Neural progenitor cell (in vitro differentiated cells): ENCODE measurements around the gene ASB2. TPM values are rescaled to one million over a fixed set of nuclear protein-coding genes. Genes with fewer than 3 reads are reported as not detected.
A peak's percentile ranks its signal among the peaks of the same experiment; 100 is the strongest.

Experiments used
- DNase-seq: peaks from one replicate; pipeline ENCODE4 v3.0.0-alpha.2; 2016; ENCODE audit warnings: low spot score
- H2AFZ ChIP-seq: fragments of 200-600 bp; sonication (generic); replicated peaks from 2 replicates; pipeline ENCODE4 v1.6.1; 2016; ENCODE audit warnings: antibody characterized with exemption
- H3F3A ChIP-seq: fragments of 200-600 bp; sonication (generic); 2 replicates; pipeline ENCODE4 v1.6.1; 2016; ENCODE audit warnings: antibody characterized with exemption, low read depth
- H3K27ac ChIP-seq: fragments of 200-600 bp; sonication (generic); 2 replicates; pipeline ENCODE4 v1.5.1; 2016; ENCODE audit warnings: mild to moderate bottlenecking
- H3K27me3 ChIP-seq: fragments of 200-600 bp; sonication (generic); 2 replicates; pipeline ENCODE4 v1.6.1; 2016; ENCODE audit warnings: mild to moderate bottlenecking, moderate library complexity
- H3K36me3 ChIP-seq: fragments of 200-600 bp; sonication (generic); 2 replicates; pipeline ENCODE4 v1.5.1; 2016
- H3K4me1 ChIP-seq: fragments of 200-600 bp; sonication (generic); 2 replicates; pipeline ENCODE4 v1.6.1; 2016; ENCODE audit warnings: mixed run types
- H3K4me2 ChIP-seq: fragments of 200-600 bp; sonication (generic); 2 replicates; pipeline ENCODE4 v1.6.1; 2016
- H3K4me3 ChIP-seq: fragments of 200-600 bp; sonication (generic); 2 replicates; pipeline ENCODE4 v1.5.1; 2016
- H3K79me2 ChIP-seq: fragments of 200-600 bp; sonication (generic); 2 replicates; pipeline ENCODE4 v1.6.1; 2016; ENCODE audit warnings: low read depth
- H3K9ac ChIP-seq: fragments of 200-600 bp; sonication (generic); 2 replicates; pipeline ENCODE4 v1.6.1; 2016
- H3K9me3 ChIP-seq: fragments of 200-600 bp; sonication (generic); 2 replicates; pipeline ENCODE4 v1.5.1; 2016; ENCODE audit warnings: low read depth
- H4K20me1 ChIP-seq: fragments of 200-600 bp; sonication (generic); 2 replicates; pipeline ENCODE4 v1.6.1; 2016; ENCODE audit warnings: low read depth
- H3K27ac Mint-ChIP-seq: 3 replicates; pipeline ENCODE4 v1.8.0; 2021; ENCODE audit warnings: mixed read lengths
- H3K27me3 Mint-ChIP-seq: 2 replicates; pipeline ENCODE4 v1.8.0; 2022; ENCODE audit warnings: low read depth, mild to moderate bottlenecking, inconsistent platforms, moderate library complexity, mixed read lengths; ENCODE audit not compliant: insufficient read depth
- H3K36me3 Mint-ChIP-seq: 3 replicates; pipeline ENCODE4 v1.8.0; 2021; ENCODE audit warnings: mixed read lengths
- H3K4me1 Mint-ChIP-seq: 3 replicates; pipeline ENCODE4 v1.8.0; 2021; ENCODE audit warnings: mixed read lengths
- H3K4me3 Mint-ChIP-seq: 3 replicates; pipeline ENCODE4 v1.8.0; 2021; ENCODE audit warnings: mild to moderate bottlenecking, moderate library complexity, mixed read lengths
- H3K9me3 Mint-ChIP-seq: 3 replicates; pipeline ENCODE4 v1.8.0; 2020; ENCODE audit warnings: mixed read lengths
- CTCF ChIP-seq: fragments of 200-600 bp; sonication (generic); IDR thresholded peaks from 2 replicates; pipeline ENCODE4 v1.5.1; 2017; ENCODE audit warnings: antibody characterized with exemption, mild to moderate bottlenecking
- EZH2 ChIP-seq: fragments of 200-600 bp; sonication (generic); IDR thresholded peaks from 2 replicates; pipeline ENCODE4 v1.6.1; 2017; ENCODE audit warnings: antibody characterized with exemption, mild to moderate bottlenecking, moderate library complexity
- EZH2phosphoT487 ChIP-seq: fragments of 200-600 bp; sonication (generic); IDR thresholded peaks from 2 replicates; pipeline ENCODE4 v1.6.1; 2017; ENCODE audit warnings: antibody characterized with exemption
- total RNA-seq: library from RNA; depleted of rRNA; stranded (reverse); fragments of >200 nt; gene quantifications from 2 replicates; pipeline ENCODE4 v1.2.3, GENCODE V29; 2015; ENCODE audit warnings: low replicate concordance

ASB2 gene
- total RNA-seq, 1 donor from 2014 or later = not detected

DNA sequence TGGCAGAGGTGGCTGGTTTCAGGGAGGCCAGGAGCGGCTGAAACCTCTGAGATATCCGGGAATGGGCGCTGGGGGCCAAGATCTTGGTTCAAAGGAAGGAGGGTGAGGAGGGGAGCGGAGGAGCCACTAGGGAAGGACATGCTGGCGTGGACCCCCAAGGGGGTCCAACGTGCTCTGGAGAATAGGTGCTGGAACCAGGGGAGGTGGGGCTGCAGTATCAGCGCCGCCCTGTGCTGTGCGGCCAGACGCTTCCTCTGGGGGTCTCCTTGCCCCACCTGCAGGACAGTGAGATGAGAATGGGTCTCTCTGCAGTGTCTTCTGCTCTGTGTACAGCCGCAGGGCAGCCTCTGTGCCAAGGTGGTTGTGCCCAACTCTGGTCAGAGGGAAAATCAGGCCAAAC, 46.7 kb downstream of the ASB2 start:
- H3K4me3 Mint-ChIP-seq = peak overlapping the region; percentile 59
- H3K9me3 Mint-ChIP-seq = no peaks in the 10 kb centered on the region
- peak overlapping the region; percentile 94 for H3K27ac Mint-ChIP-seq
- Histone ChIP-seq H3K36me3 (no peaks in the 10 kb centered on the region), H3F3A (peaks cover 9% of the 10 kb centered on the region), H3K4me2 (no peak overlapping the region), H3K4me1 (peaks cover 22% of the 10 kb centered on the region), H3K9me3 (no peaks in the 10 kb centered on the region), H4K20me1 (no peaks in the 10 kb centered on the region), H3K4me3 (no peak overlapping the region), H3K9ac (no peak overlapping the region), H3K79me2 (no peaks in the 10 kb centered on the region), H3K27ac (no peak overlapping the region), H3K27me3 (no peaks in the 10 kb centered on the region), H2AFZ (no peak overlapping the region)
- H3K27me3 Mint-ChIP-seq = peaks cover 7% of the 10 kb centered on the region
- H3K36me3 Mint-ChIP-seq = peaks cover 4% of the 10 kb centered on the region
- TF ChIP-seq CTCF (no peak), EZH2 (no peak), EZH2phosphoT487 (no peak)
- peaks cover 68% of the 10 kb centered on the region for H3K4me1 Mint-ChIP-seq
- no peak for DNase-seq

GRCh38 chr14:93929048-93929535, 47.3 kb downstream of the ASB2 start:
- TF ChIP-seq EZH2phosphoT487 = no peak
- TF ChIP-seq CTCF = no peak
- TF ChIP-seq EZH2 = no peak
- no peak for DNase-seq

GRCh38 chr14:93928184-93929047, 48.0 kb downstream of the ASB2 start:
- Mint-ChIP-seq H3K4me3 (peak overlapping the region; percentile 88), H3K4me1 (peaks cover 73% of the 10 kb centered on the region), H3K27ac (peak overlapping the region; percentile 94), H3K36me3 (peaks cover 8% of the 10 kb centered on the region), H3K9me3 (no peaks in the 10 kb centered on the region), H3K27me3 (peaks cover 7% of the 10 kb centered on the region)
- H3K4me3 ChIP-seq = no peak overlapping the region
- H3K4me2 ChIP-seq = no peak overlapping the region
- H3K27me3 ChIP-seq = no peaks in the 10 kb centered on the region
- TF ChIP-seq CTCF (no peak), EZH2 (no peak), EZH2phosphoT487 (no peak)
- DNase-seq = no peak
- peaks cover 22% of the 10 kb centered on the region for H3K4me1 ChIP-seq
- peaks cover 9% of the 10 kb centered on the region for H3F3A ChIP-seq
- no peak overlapping the region for H3K9ac ChIP-seq
- H3K36me3 ChIP-seq = no peaks in the 10 kb centered on the region
- no peaks in the 10 kb centered on the region for H4K20me1 ChIP-seq
- H3K9me3 ChIP-seq = no peaks in the 10 kb centered on the region
- no peak overlapping the region for H3K27ac ChIP-seq
- H3K79me2 ChIP-seq = no peaks in the 10 kb centered on the region
- no peak overlapping the region for H2AFZ ChIP-seq

More at GRCh38 chr14:93929048-93929535, 47.3 kb downstream of the ASB2 start:
- Mint-ChIP-seq H3K4me3 (peak overlapping the region; percentile 59), H3K4me1 (peaks cover 69% of the 10 kb centered on the region), H3K27me3 (peaks cover 7% of the 10 kb centered on the region), H3K27ac (peak overlapping the region; percentile 94), H3K36me3 (peaks cover 5% of the 10 kb centered on the region), H3K9me3 (no peaks in the 10 kb centered on the region)
- no peak overlapping the region for H3K4me2 ChIP-seq
- no peaks in the 10 kb centered on the region for H4K20me1 ChIP-seq
- H3K9ac ChIP-seq = no peak overlapping the region
- peaks cover 9% of the 10 kb centered on the region for H3F3A ChIP-seq
- peaks cover 22% of the 10 kb centered on the region for H3K4me1 ChIP-seq
- no peaks in the 10 kb centered on the region for H3K36me3 ChIP-seq
- H2AFZ ChIP-seq = no peak overlapping the region
- H3K9me3 ChIP-seq = no peaks in the 10 kb centered on the region
- no peaks in the 10 kb centered on the region for H3K79me2 ChIP-seq
- no peak overlapping the region for H3K4me3 ChIP-seq
- H3K27ac ChIP-seq = no peak overlapping the region
- no peaks in the 10 kb centered on the region for H3K27me3 ChIP-seq
